H9 (cell line): ENCODE data around the gene ELP1. TPM values are rescaled to one million over a fixed set of nuclear protein-coding genes. Genes with fewer than 3 reads are reported as not detected.

Experiments used
- DNase-seq: peaks from one replicate; pipeline ENCODE4 v3.0.0-alpha.2; 2017
- H2AFZ ChIP-seq: one replicate; pipeline ENCODE4 v1.6.1; 2013; ENCODE audit warnings: mild to moderate bottlenecking, low read length, control low read depth, moderate library complexity
- H2AK5ac ChIP-seq: 2 replicates; pipeline ENCODE4 v1.6.1; 2013; ENCODE audit warnings: low read length, control low read depth, mixed read lengths; ENCODE audit not compliant: insufficient read length
- H2BK120ac ChIP-seq: one replicate; pipeline ENCODE4 v1.6.1; 2013; ENCODE audit warnings: low read depth, mild to moderate bottlenecking, low read length, control low read depth, inconsistent platforms; ENCODE audit not compliant: poor library complexity, severe bottlenecking
- H2BK12ac ChIP-seq: 2 replicates; pipeline ENCODE4 v1.6.1; 2013; ENCODE audit warnings: low read length, control low read depth, mixed read lengths, low read depth; ENCODE audit not compliant: insufficient read length
- H2BK15ac ChIP-seq: 2 replicates; pipeline ENCODE4 v1.6.1; 2013; ENCODE audit warnings: low read depth, low read length, control low read depth
- H2BK20ac ChIP-seq: one replicate; pipeline ENCODE4 v1.6.1; 2013; ENCODE audit warnings: low read depth, mild to moderate bottlenecking, low read length, control low read depth, inconsistent platforms; ENCODE audit not compliant: poor library complexity, severe bottlenecking
- H2BK5ac ChIP-seq: 2 replicates; pipeline ENCODE4 v1.6.1; 2013; ENCODE audit warnings: low read length, control low read depth, mixed read lengths; ENCODE audit not compliant: insufficient read length
- H3K14ac ChIP-seq: 2 replicates; pipeline ENCODE4 v1.6.1; 2013; ENCODE audit warnings: low read length, control low read depth; ENCODE audit not compliant: insufficient read depth
- H3K18ac ChIP-seq: 2 replicates; pipeline ENCODE4 v1.6.1; 2013; ENCODE audit warnings: low read depth, mild to moderate bottlenecking, mixed read lengths, low read length, control low read depth; ENCODE audit not compliant: insufficient read length
- H3K23ac ChIP-seq: 2 replicates; pipeline ENCODE4 v1.6.1; 2013; ENCODE audit warnings: low read length, control low read depth, mixed read lengths, low read depth; ENCODE audit not compliant: insufficient read length
- H3K23me2 ChIP-seq: 2 replicates; pipeline ENCODE4 v1.6.1; 2013; ENCODE audit warnings: low read depth, mild to moderate bottlenecking, mixed read lengths, low read length, control low read depth; ENCODE audit not compliant: insufficient read length, poor library complexity, severe bottlenecking
- H3K27ac ChIP-seq: 2 replicates; pipeline ENCODE4 v1.5.1; 2013; ENCODE audit warnings: low read length, control low read depth, mixed read lengths, low read depth; ENCODE audit not compliant: insufficient read length
- H3K27me3 ChIP-seq: 2 replicates; pipeline ENCODE4 v1.6.1; 2013; ENCODE audit warnings: low read length, control low read depth, inconsistent platforms; ENCODE audit not compliant: insufficient read depth
- H3K4ac ChIP-seq: 2 replicates; pipeline ENCODE4 v1.6.1; 2013; ENCODE audit warnings: low read depth, mild to moderate bottlenecking, control low read depth, inconsistent platforms, low read length, moderate library complexity
- H3K4me1 ChIP-seq: 2 replicates; pipeline ENCODE4 v1.6.1; 2013; ENCODE audit warnings: low read length, control low read depth, inconsistent platforms; ENCODE audit not compliant: insufficient read depth
- H3K4me2 ChIP-seq: 2 replicates; pipeline ENCODE4 v1.6.1; 2013; ENCODE audit warnings: low read length, control low read depth, mixed read lengths; ENCODE audit not compliant: insufficient read length, insufficient read depth
- H3K56ac ChIP-seq: 2 replicates; pipeline ENCODE4 v1.6.1; 2013; ENCODE audit warnings: low read depth, mild to moderate bottlenecking, mixed read lengths, low read length, control low read depth; ENCODE audit not compliant: insufficient read length
- H3K79me1 ChIP-seq: 2 replicates; pipeline ENCODE4 v1.6.1; 2013; ENCODE audit warnings: low read depth, mild to moderate bottlenecking, moderate library complexity, low read length, control low read depth, inconsistent platforms; ENCODE audit not compliant: insufficient read depth, poor library complexity, severe bottlenecking
- H3K79me2 ChIP-seq: 2 replicates; pipeline ENCODE4 v1.6.1; 2013; ENCODE audit warnings: low read length, control low read depth, inconsistent platforms; ENCODE audit not compliant: insufficient read depth
- H3K9ac ChIP-seq: 2 replicates; pipeline ENCODE4 v1.6.1; 2013; ENCODE audit warnings: low read length, control low read depth, mixed read lengths; ENCODE audit not compliant: insufficient read length; ENCODE audit errors: extremely low read depth
- H3K9me3 ChIP-seq: one replicate; pipeline ENCODE4 v1.6.1; 2013; ENCODE audit warnings: low read depth, low read length, inconsistent platforms; ENCODE audit not compliant: control insufficient read depth
- H3T11ph ChIP-seq: one replicate; pipeline ENCODE4 v1.6.1; 2013; ENCODE audit warnings: mild to moderate bottlenecking, low read length, control low read depth, inconsistent platforms
- H4K20me1 ChIP-seq: one replicate; pipeline ENCODE4 v1.6.1; 2013; ENCODE audit not compliant: control insufficient read depth, insufficient read length, insufficient read depth
- H4K5ac ChIP-seq: 2 replicates; pipeline ENCODE4 v1.6.1; 2013; ENCODE audit warnings: low read depth, mild to moderate bottlenecking, mixed read lengths, low read length, control low read depth; ENCODE audit not compliant: insufficient read length
- H4K8ac ChIP-seq: replicated peaks from 2 replicates; pipeline ENCODE4 v1.6.1; 2013; ENCODE audit warnings: low read length, control low read depth, mixed read lengths, low read depth; ENCODE audit not compliant: insufficient read length
- H4K91ac ChIP-seq: 2 replicates; pipeline ENCODE4 v1.6.1; 2013; ENCODE audit warnings: low read depth, mild to moderate bottlenecking, moderate library complexity, mixed read lengths, low read length, control low read depth; ENCODE audit not compliant: insufficient read length
- H3K27ac Mint-ChIP-seq, 3 experiments: 2 replicates in 2 of 3; 3 replicates in 1 of 3; pipeline ENCODE4 v1.8.0; 2020 to 2021; ENCODE audit warnings: mixed read lengths in 3 of 3, mild to moderate bottlenecking in 1 of 3, moderate library complexity in 1 of 3
- H3K27me3 Mint-ChIP-seq: 2 replicates; pipeline ENCODE4 v1.8.0; 2021; ENCODE audit warnings: low read depth, mild to moderate bottlenecking, moderate library complexity, mixed read lengths
- H3K36me3 Mint-ChIP-seq, 3 experiments: 2 replicates in 2 of 3; 3 replicates in 1 of 3; pipeline ENCODE4 v1.8.0; 2020 to 2021; ENCODE audit warnings: low read depth in 3 of 3, mixed read lengths in 3 of 3; ENCODE audit not compliant: insufficient read depth in 1 of 3
- H3K4me1 Mint-ChIP-seq, 2 experiments: 2 replicates each; pipeline ENCODE4 v1.8.0; 2020; ENCODE audit warnings: mixed read lengths in 2 of 2
- H3K4me3 Mint-ChIP-seq, 2 experiments: 2 replicates in 1 of 2; 3 replicates in 1 of 2; pipeline ENCODE4 v1.8.0; 2020 to 2021; ENCODE audit warnings: mild to moderate bottlenecking in 2 of 2, mixed read lengths in 2 of 2, moderate library complexity in 1 of 2
- H3K9me3 Mint-ChIP-seq, 2 experiments: 2 replicates in 1 of 2; 3 replicates in 1 of 2; pipeline ENCODE4 v1.8.0; 2020; ENCODE audit warnings: mild to moderate bottlenecking in 2 of 2, mixed read lengths in 2 of 2, moderate library complexity in 1 of 2
- CTCF ChIP-seq: fragments of 200-600 bp; sonication (generic); conservative IDR thresholded peaks from 3 replicates; pipeline ENCODE4 v1.8.0; 2021; ENCODE audit warnings: antibody characterized with exemption, mild to moderate bottlenecking
- WGBS: extraction: QIAGEN DNeasy Blood & Tissue Kit; methylation state at CpG from one replicate; pipeline ENCODE4 v1.1.7; 2013; ENCODE audit warnings: missing lambda C conversion rate, low lambda C conversion rate, mixed read lengths; ENCODE audit not compliant: insufficient read length; ENCODE audit errors: extremely low coverage; 5-methylcytosine and 5-hydroxymethylcytosine counted together
- total RNA-seq: library from RNA; stranded (reverse); gene quantifications from 2 replicates; pipeline ENCODE4 v1.2.1, GENCODE V29; 2021

Gene ELP1
- total RNA-seq, 1 experiment from 2014 or later: 38.7 TPM

GRCh38 chr9:108874058-108874788 is 59.7 kb downstream of the ELP1 start:
- H3K4me2 ChIP-seq: no peak overlapping the region

More at GRCh38 chr9:108874058-108874788, 59.7 kb downstream of the ELP1 start:
- Histone ChIP-seq H3K9ac (no peak overlapping the region), H3T11ph (no peak overlapping the region), H2BK15ac (no peak overlapping the region), H4K20me1 (no peaks in the 10 kb centered on the region), H2AK5ac (no peak overlapping the region), H3K9me3 (no peaks in the 10 kb centered on the region), H3K56ac (no peak overlapping the region), H2BK12ac (no peak overlapping the region), H3K4ac (no peak overlapping the region), H3K23ac (no peak overlapping the region), H3K4me1 (no peaks in the 10 kb centered on the region), H2BK120ac (no peak overlapping the region), H2AFZ (no peak overlapping the region), H3K27me3 (no peaks in the 10 kb centered on the region), H3K79me1 (no peaks in the 10 kb centered on the region), H3K14ac (no peak overlapping the region), H3K79me2 (no peaks in the 10 kb centered on the region), H3K23me2 (no peaks in the 10 kb centered on the region), H4K8ac (no peak overlapping the region), H2BK5ac (no peak overlapping the region), H3K27ac (no peak overlapping the region), H2BK20ac (no peak overlapping the region), H4K91ac (no peak overlapping the region), H3K18ac (no peak overlapping the region), H4K5ac (no peak overlapping the region)
- H3K27ac Mint-ChIP-seq: no peak overlapping the region
- no peak for TF ChIP-seq CTCF
- no peak overlapping the region for H3K4me3 Mint-ChIP-seq
- H3K36me3 Mint-ChIP-seq: peaks cover 16 to 72% (median 68%) of the 10 kb centered on the region in 3 experiments
- DNase-seq: no peak
- H3K4me1 Mint-ChIP-seq: no peaks in the 10 kb centered on the region
- WGBS: no CpG with 5 or more reads among the region's 4 CpGs
- H3K27me3 Mint-ChIP-seq: no peaks in the 10 kb centered on the region
- H3K9me3 Mint-ChIP-seq: no peaks in the 10 kb centered on the region
